ACHN (cell line): ENCODE measurements around the gene IL27RA.
"Not testable (repeated sequence)": the region's sequence is repeated elsewhere in the genome, so short reads cannot be mapped to it uniquely, and the experiment has no call there.

Source experiments
- DNase-seq: peaks from one replicate; pipeline ENCODE4 v3.0.0-alpha.2; 2015
- in situ Hi-C: cut with HindIII; loops from 2 replicates; pipeline ENCODE4 v1.10.0; 2017; ENCODE audit warnings: low sequenced_read_pairs, low pct_ligation_motif_present, low pct_unique_long_range_greater_than_20kb

Gene IL27RA

DNA sequence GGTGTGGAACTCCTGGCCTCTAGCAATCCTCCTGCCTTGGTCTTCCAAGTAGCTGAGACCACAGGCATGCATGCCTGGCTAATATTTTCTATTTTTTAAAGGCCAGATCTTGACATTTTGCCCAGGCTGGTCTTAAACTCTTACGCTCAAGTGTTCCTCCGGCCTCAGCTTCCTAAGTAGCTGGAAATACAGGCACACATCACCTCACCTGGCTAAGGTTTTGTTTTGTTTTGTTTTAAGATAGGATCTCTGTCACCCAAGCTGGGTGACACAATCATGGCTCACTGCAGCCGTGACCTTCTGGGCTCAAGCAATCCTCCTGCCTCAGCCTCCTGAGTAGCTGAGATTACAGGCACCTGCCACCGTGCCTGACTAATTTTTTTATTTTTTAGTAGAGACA lies 9.1 kb upstream of the IL27RA start:
- DNase-seq: peak; percentile 41
- in situ Hi-C loops: no loop called here

DNA sequence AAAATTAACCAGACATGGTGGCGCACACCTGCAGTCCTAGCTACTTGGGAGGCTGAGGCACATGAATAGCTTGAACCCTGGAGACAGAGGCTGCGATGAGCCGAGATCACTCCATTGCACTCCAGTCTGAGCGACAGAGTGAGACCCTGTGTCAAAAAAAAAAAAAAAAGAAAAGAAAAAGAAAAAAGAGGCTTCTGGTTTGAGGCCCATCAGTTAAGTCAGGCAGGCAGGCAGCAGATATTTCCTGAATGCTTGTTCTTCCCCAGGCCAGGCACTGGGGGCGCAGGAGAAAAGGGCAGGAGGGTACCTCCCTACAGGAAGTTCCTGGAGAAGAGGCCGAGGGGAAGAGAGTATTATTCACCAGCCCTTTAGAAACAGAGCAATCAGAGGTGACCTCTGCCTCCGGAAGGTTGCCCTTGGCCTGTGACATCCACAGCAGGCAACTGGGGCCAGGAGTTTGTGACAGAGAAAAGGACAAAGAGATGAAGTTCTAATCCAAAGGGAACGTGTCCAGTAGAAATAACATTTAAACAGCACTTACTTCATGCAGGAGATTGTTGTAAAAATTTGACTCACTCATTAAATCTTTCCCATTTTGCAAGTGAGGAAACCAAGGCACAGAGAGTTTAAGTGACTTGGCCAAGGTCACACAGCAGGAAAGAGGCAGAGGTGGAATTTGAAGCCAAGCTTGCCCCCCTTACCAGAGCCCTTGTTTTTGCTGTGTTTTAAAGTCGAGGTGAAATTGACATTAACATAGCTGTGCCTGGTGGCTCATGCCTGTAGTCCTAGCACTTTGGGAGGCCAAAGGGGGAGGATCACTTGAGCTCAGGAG lies 7.9 kb upstream of the IL27RA start:
- DNase-seq: peak; percentile 72
- in situ Hi-C loops: no loop called here

DNA sequence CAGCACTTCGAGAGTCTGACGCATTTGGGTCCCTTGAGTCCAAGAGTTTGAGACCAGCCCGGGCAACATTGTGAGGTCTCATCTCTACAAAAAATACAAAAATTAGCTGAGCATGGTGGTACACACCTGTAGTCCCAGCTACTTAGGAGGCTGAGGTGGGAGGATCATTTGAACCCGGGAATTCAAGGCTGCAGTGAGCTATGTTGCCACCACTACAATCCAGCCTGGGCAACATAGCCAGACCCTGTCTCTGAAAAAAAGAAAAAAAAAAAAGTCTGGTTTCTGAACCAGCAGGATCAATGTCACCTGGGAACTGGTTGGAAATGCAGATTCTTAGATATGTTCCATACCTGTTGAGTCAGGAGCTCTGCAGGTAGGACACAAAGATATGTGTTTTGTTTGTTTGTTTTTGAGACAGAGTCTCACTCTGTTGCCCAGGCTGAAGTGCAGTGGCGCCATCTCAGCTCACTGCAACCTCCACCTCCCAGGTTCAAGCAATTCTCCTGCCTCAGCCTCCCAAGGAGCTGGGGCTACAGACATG lies 4.8 kb upstream of the IL27RA start:
- in situ Hi-C loops, DNase-seq: not testable (repeated sequence)

DNA sequence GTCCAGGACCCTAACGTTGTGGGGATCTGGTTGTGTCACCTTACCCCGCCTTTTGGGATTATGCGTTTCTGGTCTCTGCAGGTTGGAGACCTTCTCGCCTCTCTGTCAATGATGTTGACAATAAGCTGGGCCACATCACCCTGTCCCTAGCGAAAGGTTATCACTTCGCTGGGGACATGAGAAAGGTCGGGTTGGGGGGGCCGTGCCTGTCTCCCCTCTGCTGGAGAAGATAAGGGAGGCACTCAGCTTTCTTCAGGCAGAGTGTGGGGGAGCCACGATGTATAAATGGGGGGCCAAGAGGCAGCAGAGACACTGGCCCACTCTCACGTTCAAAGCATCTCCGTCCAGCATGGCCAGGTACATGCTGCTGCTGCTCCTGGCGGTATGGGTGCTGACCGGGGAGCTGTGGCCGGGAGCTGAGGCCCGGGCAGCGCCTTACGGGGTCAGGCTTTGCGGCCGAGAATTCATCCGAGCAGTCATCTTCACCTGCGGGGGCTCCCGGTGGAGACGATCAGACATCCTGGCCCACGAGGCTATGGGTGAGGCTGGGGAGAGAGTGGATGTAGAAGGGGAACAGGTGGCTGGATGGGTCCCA lies 3.6 kb upstream of the IL27RA start, which contains the start of gene RLN3:
Gene RLN3, plus strand, starts transcription at position 293 of the 595 bp plus-strand sequence. Its CDS starts 57 bp downstream, at position 350.
- DNase-seq: no peak
- in situ Hi-C loops: no loop called here

DNA sequence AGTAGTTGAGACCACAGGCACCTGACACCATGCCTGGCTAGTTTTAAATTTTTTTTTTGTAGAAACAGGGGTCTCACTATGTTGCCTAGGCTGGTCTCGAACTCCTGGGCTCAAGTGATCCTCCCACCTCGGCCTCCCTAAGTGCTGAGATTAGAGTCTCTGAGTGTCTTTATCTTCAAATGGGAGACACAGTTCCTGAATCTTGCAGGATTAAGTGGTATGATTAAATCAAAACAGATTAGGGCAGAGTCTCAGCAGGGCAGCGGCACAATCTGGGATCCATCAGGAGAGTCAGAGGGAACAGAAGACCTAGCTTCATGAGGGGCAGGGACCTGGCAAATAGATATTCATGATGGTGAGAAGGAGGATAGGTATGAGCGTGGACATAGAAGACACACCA lies 2.7 kb upstream of the IL27RA start:
- DNase-seq: no peak
- in situ Hi-C loops: no loop called here

DNA sequence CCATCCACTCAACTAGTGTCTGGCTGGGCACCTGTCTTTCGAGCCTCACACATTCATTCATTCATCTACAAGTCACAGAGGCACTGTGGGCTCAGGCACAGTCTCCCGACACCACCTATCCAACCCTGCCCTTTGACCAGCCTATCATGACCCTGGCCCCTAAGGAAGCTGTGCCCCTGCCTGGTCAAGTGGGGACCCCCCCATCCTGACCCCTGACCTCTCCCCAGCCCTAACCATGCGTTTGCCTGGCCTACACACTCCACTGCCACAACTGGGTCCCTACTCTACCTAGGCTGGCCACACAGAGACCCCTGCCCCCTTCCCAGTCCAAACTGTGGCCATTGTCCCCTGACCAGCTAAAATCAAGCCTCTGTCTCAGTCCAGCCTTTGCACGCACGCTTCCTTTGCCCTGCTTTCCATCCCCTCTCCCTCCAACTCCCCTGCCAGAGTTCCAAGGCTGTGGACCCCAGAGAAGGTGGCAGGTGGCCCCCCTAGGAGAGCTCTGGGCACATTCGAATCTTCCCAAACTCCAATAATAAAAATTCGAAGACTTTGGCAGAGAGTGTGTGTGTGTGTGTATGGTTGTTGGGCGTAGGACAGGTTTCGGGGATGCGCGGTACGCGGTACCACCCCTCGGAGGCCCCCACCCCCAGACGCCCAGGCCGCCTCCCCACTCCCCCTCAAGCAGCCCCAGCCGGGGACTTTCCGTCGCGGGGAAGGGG lies 404 bp upstream of the IL27RA start:
- no peak for DNase-seq
- in situ Hi-C loops: no loop called here

DNA sequence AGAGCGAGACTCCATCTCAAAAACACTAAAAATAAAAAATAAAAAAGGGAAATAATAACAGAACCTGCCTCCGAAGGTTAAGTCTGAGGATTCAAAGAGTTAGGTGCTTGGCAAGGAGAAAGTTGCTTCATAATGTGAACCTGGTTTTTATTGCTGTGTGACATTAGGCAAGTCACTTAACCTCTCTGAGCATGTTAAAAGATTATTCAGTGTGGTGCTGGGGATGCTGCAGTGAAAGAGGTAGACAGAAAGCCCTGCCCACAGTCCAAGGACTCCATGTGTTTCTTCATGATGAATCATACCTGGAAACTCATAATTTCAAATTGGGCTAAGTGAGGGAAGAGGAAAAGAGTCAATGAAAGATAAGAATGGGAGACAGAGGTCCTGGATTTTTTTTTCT lies 2.4 kb downstream of the IL27RA start:
- DNase-seq: no peak
- in situ Hi-C loops: no loop called here

DNA sequence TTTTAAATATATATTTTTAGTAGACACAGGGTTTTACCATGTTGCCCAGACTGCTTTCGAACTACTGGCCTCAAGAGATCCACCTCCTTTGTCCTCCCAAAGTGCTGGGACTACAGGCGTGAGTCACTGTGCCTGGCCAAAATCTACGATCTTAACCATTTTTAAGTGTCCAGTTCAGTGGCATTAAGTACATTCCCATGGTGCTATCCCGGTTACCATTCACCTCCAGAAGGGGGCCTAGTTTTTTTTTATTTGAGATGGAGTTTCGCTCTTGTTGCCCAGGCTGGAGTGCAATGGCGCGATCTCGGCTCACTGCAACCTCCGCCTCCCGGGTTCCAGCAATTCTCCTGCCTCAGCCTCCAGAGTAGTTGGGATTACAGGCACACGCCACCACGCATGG lies 3.6 kb downstream of the IL27RA start:
- peak; percentile 25 for DNase-seq
- in situ Hi-C loops: not testable (repeated sequence)

DNA sequence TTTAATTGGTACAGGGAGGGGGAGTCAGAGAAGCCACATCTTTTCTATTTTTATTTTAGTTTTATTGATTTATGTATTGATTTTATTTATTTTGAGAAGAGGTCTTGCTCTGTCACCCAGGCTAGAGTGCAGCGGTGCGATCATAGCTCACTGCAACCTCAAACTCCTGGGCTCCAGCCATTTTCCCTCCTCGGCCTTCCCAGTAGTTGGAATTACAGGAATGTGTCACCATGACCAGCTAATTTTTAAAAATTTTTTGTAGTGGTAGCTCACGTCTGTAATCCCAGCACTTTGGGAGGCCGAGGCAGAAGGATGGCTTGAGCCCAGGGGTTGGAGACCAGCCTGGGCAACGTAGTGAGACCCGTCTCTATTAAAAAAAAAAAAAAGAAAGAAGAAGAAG lies 4.1 kb downstream of the IL27RA start:
- DNase-seq: no peak

DNA sequence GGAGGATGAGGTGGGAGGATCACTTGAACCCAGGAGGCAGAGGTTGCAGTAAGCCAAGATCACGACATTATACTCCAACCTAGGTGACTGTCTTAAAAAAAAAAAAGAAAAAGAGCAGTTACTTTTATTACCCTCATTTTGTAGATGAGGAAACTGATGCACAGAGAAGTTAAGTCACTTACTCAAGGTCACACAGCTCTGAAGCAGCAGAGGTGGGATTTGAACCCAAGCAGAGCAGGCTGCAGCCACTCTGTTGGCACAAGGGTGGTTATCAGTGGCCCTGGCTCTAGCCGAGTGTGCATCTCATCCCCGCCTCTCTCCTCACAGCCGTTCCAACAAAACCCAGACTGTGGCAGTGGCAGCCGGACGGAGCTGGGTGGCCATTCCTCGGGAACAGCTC lies 7.6 kb downstream of the IL27RA start:
- in situ Hi-C loops: no loop called here
- no peak for DNase-seq

More for the DNA sequence above, 4.1 kb downstream of the IL27RA start:
- in situ Hi-C loops: no loop called here

DNA sequence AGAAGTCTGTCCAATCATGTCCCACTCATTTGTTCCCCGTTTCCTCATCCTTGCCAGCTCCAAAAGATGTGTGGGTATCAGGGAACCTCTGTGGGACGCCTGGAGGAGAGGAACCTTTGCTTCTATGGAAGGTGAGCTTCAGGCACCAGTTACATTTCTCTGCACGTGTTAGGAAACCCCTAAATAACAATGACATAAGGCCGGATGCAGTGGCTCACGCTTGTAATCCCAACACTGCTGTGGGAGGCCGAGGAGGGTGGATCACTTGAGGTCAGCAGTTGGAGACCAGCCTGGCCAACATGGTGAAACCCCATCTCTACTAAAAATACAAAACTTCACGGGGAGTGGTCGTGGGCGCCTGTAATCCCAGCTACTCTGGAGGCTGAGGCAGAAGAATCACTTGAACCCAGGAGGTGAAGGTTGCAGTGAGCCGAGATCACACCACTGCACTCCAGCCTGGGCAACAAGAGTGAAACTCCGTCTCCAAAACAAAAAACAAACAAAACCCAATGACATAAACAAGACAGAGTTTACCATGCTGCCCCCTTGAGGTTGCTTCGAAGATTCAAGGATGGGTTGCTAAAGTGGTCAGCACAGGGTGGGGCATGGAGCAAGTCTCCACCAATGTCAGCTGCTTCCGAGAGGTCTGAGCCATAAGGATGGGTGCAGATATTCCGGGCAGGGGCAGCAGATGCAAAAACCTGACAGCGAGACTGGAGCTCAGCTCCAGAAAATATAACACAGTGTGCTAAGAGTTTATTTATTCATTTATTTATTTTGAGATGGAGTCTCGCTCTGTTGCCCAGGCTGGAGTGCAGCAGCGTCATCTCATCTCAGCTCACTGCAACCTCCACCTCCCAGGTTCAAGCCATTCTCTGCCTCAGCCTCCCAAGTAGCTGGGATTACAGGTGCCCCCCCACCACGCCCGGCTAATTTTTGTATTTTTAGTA lies 11.4 kb downstream of the IL27RA start:
- in situ Hi-C loops: not testable (repeated sequence)
- DNase-seq: peak; percentile 59

DNA sequence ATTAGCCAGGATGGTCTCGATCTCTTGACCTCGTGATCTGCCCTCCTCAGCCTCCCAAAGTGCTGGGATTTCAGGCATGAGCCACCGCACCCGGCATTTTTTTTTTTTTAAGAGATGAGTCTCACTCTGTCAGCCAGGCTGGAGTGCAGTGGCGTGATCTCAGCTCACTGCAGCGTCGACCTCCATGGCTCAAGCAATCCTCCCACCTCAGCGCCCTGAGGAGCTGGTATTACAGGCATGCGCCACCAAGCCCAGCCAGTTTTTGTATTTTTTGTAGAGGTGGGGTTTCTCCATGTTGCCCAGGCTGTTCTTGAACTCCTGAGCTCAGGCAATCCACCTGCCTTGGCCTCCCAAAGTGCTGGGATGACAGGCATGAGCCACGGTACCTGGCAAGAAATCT lies 16.3 kb downstream of the IL27RA start:
- in situ Hi-C loops, DNase-seq: not testable (repeated sequence)

DNA sequence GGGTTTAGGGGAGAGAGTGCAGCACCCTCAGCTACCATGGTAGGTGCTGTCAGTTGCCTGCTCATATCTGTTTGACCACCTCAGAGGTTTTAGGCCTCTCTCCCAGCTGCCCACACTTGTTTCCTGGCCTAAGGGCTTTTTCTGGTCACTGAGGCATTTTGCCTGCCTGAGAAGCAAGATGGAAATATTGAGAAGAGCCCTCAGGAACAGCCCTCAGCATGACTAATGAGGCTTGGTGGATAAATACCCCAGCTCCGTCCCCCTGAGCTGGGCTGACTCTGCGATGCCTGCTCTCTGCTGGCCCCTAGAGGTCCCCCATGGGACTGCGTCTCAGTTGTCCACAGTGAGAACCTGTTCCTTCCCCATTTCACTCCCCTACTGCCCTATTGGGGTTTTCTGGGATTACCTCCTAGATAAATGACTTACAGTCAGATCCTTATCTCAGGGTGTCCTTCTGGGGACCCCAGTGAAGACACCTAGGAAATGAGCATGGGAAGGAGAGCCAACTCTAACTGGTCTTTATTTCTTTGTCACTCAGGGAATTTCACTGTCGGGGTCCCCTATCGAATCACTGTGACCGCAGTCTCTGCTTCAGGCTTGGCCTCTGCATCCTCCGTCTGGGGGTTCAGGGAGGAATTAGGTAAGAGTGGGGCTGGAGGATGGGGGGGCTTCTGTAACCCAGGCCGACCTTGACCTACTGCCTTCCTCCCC lies 17.0 kb downstream of the IL27RA start:
- in situ Hi-C loops: no loop called here
- peak; percentile 42 for DNase-seq

DNA sequence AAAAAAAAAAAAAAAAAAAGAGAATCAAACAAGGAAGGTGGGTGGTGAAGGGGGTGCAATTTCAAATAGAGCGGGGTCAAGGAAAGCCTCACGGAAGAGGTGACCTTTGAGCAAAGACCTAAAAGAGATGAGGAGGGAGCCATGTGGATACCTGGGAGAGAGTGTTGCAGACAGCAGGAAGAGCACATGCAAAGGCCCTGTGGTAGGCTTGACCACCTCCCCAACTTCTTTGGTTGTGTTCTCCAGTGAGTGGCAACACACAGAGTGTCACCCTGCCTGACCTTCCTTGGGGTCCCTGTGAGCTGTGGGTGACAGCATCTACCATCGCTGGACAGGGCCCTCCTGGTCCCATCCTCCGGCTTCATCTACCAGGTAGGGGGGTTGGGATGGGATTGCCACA lies 18.9 kb downstream of the IL27RA start:
- no peak for DNase-seq
- in situ Hi-C loops: no loop called here

DNA sequence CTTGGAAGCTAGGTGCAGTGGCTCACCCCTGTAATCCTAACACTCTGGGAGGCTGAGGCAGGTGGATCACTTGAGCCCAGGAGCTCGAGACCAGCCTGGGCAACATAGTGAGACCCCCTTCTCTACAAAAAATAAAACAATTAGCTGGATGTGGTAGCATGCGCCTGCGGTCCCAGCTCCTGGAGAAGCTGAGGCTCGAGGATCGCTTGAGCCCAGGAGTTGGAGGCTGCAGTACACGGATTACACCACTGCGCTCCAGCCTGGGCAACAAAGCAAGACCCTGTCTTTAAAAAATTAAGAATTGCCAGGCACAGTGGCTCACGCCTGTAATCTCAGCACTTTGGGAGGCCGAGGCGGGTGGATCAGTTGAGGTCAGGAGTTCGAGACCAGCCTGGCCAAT lies 19.4 kb downstream of the IL27RA start:
- DNase-seq, in situ Hi-C loops: not testable (repeated sequence)

DNA sequence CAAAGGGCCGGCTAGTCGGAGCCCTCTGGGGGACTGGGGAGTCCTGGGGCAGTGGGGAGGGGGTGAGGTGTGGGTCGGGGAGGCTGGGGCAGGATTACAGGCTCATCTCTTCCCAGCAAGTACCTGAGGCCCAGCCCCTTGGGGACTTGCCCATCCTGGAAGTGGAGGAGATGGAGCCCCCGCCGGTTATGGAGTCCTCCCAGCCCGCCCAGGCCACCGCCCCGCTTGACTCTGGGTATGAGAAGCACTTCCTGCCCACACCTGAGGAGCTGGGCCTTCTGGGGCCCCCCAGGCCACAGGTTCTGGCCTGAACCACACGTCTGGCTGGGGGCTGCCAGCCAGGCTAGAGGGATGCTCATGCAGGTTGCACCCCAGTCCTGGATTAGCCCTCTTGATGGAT lies 20.4 kb downstream of the IL27RA start:
- in situ Hi-C loops: no loop called here
- no peak for DNase-seq

DNA sequence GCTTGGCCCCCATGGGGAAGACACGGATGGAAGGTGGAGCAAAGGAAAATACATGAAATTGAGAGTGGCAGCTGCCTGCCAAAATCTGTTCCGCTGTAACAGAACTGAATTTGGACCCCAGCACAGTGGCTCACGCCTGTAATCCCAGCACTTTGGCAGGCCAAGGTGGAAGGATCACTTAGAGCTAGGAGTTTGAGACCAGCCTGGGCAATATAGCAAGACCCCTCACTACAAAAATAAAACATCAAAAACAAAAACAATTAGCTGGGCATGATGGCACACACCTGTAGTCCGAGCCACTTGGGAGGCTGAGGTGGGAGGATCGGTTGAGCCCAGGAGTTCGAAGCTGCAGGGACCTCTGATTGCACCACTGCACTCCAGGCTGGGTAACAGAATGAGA lies 20.9 kb downstream of the IL27RA start:
- no peak for DNase-seq
- in situ Hi-C loops: no loop called here

DNA sequence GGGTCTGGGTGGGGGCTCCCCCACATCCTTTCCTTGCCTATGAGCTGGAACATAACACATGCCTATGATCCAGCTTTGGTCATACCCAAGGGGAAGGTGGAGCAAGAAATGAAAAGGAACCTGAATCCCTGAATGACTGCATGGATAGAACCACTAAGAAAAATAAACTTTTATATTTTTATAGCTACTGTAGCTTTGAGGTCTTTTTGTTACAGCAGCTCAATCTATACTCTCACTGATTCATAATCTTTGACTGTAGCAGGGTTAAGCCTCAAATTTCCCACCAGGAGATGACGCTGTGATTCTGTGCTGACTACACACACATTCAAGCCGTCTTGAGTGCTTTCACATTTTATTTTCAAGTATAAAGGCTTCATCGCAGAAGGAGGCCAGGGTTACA lies 21.5 kb downstream of the IL27RA start:
- in situ Hi-C loops: no loop called here
- DNase-seq: no peak
